GM13977 (cell line): ENCODE results near the gene SAMD11.
A peak's percentile ranks its signal among the peaks of the same experiment; 100 is the strongest.

Experiments
- DNase-seq: peaks from one replicate; pipeline ENCODE4 v3.0.0; 2012; ENCODE audit warnings: low spot score
- in situ Hi-C: fragments of 300-500 bp; cut with MboI; formaldehyde crosslinking; loops from one replicate; pipeline ENCODE4 v1.12.0; 2022; ENCODE audit warnings: low sequenced_read_pairs, low pct_unique_long_range_greater_than_20kb, mixed read lengths, inconsistent platforms; ENCODE audit not compliant: unreplicated experiment
- TF ChIP-seq, protein P1 (sequence below): IDR thresholded peaks from 2 replicates; pipeline ENCODE4 v1.5.1; 2012; ENCODE audit warnings: mild to moderate bottlenecking, control low read depth; ENCODE audit not compliant: insufficient read depth; ENCODE audit errors: extremely low read depth, missing control alignments

Gene SAMD11

DNA sequence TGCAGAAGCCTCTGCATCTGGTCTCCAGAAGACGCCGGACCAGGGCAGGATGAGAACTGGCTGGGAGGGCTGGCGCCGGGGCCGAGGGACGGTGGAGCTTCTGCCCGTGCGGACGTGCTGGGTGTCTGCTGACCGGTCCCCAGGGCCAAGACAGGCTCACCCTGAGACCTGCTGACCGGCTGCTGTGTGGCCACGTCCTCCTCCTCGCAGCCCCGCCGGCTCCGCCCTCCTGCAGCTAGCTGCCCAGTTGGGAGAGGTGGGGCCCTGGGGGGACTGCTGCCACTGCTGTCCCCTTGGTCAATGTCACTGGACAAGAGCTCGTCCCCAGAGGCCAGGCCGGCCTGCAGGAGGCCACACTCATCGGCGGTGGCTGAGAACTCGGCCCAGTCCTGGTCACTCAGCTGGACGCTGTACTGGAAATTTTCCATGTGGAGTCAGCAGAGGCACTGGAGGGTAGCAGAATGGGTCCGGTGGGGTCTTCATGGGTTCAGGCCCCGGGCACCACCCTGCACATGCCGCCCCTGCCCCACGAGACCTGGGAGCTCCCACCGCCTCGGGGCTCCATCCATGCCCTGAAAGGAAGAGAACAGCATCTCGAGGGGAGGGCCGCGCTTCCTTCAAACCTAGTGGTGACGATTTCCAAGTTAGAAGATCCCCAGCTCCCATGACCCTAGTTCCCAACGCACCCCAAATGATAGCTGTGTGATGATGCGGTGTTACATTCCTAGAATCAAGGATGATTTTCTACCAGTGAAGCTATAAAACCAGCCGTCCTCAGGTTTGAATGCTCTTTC, 57.1 kb downstream of the SAMD11 start:
- in situ Hi-C loops, result no loop called here

GRCh38 chr1:981491-981954, 57.8 kb downstream of the SAMD11 start:
- no peak for DNase-seq
- TF ChIP-seq, protein P1, sequence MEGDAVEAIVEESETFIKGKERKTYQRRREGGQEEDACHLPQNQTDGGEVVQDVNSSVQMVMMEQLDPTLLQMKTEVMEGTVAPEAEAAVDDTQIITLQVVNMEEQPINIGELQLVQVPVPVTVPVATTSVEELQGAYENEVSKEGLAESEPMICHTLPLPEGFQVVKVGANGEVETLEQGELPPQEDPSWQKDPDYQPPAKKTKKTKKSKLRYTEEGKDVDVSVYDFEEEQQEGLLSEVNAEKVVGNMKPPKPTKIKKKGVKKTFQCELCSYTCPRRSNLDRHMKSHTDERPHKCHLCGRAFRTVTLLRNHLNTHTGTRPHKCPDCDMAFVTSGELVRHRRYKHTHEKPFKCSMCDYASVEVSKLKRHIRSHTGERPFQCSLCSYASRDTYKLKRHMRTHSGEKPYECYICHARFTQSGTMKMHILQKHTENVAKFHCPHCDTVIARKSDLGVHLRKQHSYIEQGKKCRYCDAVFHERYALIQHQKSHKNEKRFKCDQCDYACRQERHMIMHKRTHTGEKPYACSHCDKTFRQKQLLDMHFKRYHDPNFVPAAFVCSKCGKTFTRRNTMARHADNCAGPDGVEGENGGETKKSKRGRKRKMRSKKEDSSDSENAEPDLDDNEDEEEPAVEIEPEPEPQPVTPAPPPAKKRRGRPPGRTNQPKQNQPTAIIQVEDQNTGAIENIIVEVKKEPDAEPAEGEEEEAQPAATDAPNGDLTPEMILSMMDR, result no peak
- in situ Hi-C loops, result no loop called here

More for the DNA sequence above, 57.1 kb downstream of the SAMD11 start:
- no peak for DNase-seq
- TF ChIP-seq, protein P1, result no peak

GRCh38 chr1:981955-982558, 58.3 kb downstream of the SAMD11 start, which contains the start of gene PERM1:
PERM1 (minus strand) TSS chr1:982093; CDS start chr1:981029, 1,064 bp downstream.
- TF ChIP-seq, protein P1, result no peak
- DNase-seq, result no peak
- in situ Hi-C loops, result no loop called here

DNA sequence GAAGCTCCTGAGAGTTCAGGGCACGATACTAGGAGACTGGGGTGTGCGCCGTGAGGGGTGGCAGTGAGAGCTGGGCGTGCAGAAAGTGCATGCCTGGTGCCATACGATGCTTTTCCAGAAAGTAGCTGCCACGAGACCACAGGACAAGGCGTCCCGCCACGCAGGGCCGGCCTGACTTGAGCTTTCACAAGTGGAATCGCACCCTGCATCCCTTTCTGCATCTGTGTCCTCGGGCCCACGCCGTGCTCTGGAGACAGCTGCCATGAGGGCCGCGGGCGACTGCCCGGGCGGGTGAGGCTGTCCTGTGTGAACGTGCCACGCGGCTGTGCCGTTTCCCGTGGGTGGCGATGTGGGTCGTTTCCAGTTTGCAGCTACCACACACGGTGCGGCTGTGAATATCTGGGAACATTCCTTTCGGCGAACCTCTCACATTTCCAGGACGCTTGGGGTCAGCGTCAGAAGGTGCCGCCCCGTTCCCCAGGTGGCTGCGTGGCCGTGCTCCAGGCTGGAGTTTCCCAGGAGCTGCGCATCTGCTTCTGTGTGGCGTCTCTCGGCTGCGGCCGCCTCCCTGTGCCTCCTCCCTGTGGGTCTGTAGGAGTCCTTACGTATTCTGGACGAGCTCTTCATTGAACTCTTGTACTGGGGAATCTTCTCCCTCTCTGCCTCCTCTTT, 59.2 kb downstream of the SAMD11 start:
- in situ Hi-C loops, result no loop called here
- TF ChIP-seq, protein P1, result no peak

GRCh38 chr1:983798-984475, 60.2 kb downstream of the SAMD11 start:
- DNase-seq, result peak; percentile 85
- in situ Hi-C loops, result no loop called here
- TF ChIP-seq, protein P1, result peak; percentile 92

More for the DNA sequence above, 59.2 kb downstream of the SAMD11 start:
- no peak for DNase-seq

GRCh38 chr1:984476-984814, 60.7 kb downstream of the SAMD11 start:
- in situ Hi-C loops, result no loop called here
- no peak for DNase-seq
- TF ChIP-seq, protein P1, result no peak
